A549 (cell line): Measurements from ENCODE around the gene CXXC5. TPM values are rescaled to one million over a fixed set of nuclear protein-coding genes. Genes with fewer than 3 reads are reported as not detected.

Source experiments
- ATAC-seq, 2 experiments: fragments of 200-7000 bp in 1 of 2; fragments of >200 bp in 1 of 2; cut with Nextera tagmentation in 1 of 2; cut with Tn5 transposase in 1 of 2; 3 replicates each; pipeline versions ENCODE4 v1.8.0 to v1.9.1; 2018 to 2020; ENCODE audit warnings: mild to moderate bottlenecking in 1 of 2, moderate library complexity in 1 of 2
- CTCF ChIA-PET: fragments of 300-600 bp; sonication (Branson Sonifier 250); formaldehyde crosslinking; extraction: SDS; loops from one replicate; lab custom pipeline; 2021; ENCODE audit warnings: antibody characterized with exemption, inconsistent platforms; lab: Yijun Ruan, JAX
- POLR2A ChIA-PET: fragments of 350-600 bp; formaldehyde crosslinking; extraction: SDS; loops from one replicate; lab custom pipeline; 2021; ENCODE audit warnings: antibody characterized with exemption, inconsistent platforms; lab: Yijun Ruan, JAX
- DNase-seq, 2 experiments: peaks; one replicate each; pipeline versions ENCODE4 v3.0.0 to v3.0.0-alpha.2; 2011 to 2016; ENCODE audit warnings: low read depth in 1 of 2, low spot score in 1 of 2
- FAIRE-seq: peaks from 2 replicates; lab custom pipeline; 2011; peaks lifted over from hg19 to GRCh38; lab: Jason Lieb, UNC
- H3K27ac ChIP-seq, 2 experiments: fragments of >200 bp; sonication (Bioruptor Twin); formaldehyde crosslinking; 3 replicates each; pipeline ENCODE4 v1.5.1; 2016 to 2017
- H3K4me1 ChIP-seq: fragments of >200 bp; sonication (Bioruptor Twin); formaldehyde crosslinking; 3 replicates; pipeline ENCODE4 v1.6.1; 2016
- H3K4me2 ChIP-seq: fragments of >200 bp; sonication (Bioruptor Twin); formaldehyde crosslinking; 3 replicates; pipeline ENCODE4 v1.6.1; 2016
- H3K4me3 ChIP-seq: fragments of >200 bp; sonication (Bioruptor Twin); formaldehyde crosslinking; 3 replicates; pipeline ENCODE4 v1.5.1; 2016
- H3K9me3 ChIP-seq: fragments of >200 bp; sonication (Bioruptor Twin); formaldehyde crosslinking; 3 replicates; pipeline ENCODE4 v1.6.1; 2016
- FOSB ChIP-seq: fragments of 250-450 bp; sonication (Bioruptor Pico); IDR thresholded peaks from 2 replicates; pipeline ENCODE4 v1.5.0; 2020; ENCODE audit warnings: mild to moderate bottlenecking, moderate library complexity
- FOSL2 ChIP-seq, 2 experiments: fragments of 450-650 bp in 1 of 2; fragments of >200 bp in 1 of 2; sonication (Bioruptor Twin) in 1 of 2; formaldehyde crosslinking; IDR thresholded peaks; 2 replicates each; pipeline versions ENCODE4 v1.5.0 to v1.6.1; 2016 to 2020; ENCODE audit warnings: mild to moderate bottlenecking in 1 of 2, moderate library complexity in 1 of 2
- FOXS1 ChIP-seq: fragments of 250-450 bp; sonication (Bioruptor Pico); IDR thresholded peaks from 2 replicates; pipeline ENCODE4 v1.5.0; 2020; ENCODE audit warnings: mild to moderate bottlenecking, moderate library complexity
- GATA3 ChIP-seq: IDR thresholded peaks from 2 replicates; pipeline ENCODE4 v1.6.1; 2012; ENCODE audit warnings: borderline replicate concordance
- HDAC2 ChIP-seq: fragments of 200-600 bp; sonication (generic); IDR thresholded peaks from 2 replicates; pipeline ENCODE4 v1.6.1; 2016
- HEYL ChIP-seq: fragments of 250-450 bp; sonication (Bioruptor Pico); IDR thresholded peaks from 2 replicates; pipeline ENCODE4 v1.8.0; 2021; ENCODE audit warnings: mild to moderate bottlenecking, moderate library complexity
- HOXA7 ChIP-seq: fragments of 250-450 bp; sonication (Bioruptor Pico); IDR thresholded peaks from 2 replicates; pipeline ENCODE4 v1.5.0; 2020; ENCODE audit warnings: mild to moderate bottlenecking, moderate library complexity
- JUN ChIP-seq, 2 experiments: fragments of >200 bp; sonication (Bioruptor Twin); formaldehyde crosslinking; IDR thresholded peaks; 2 replicates in 1 of 2; 3 replicates in 1 of 2; pipeline ENCODE4 v1.6.1; 2016 to 2017
- MAFK ChIP-seq: fragments of 450-650 bp; IDR thresholded peaks from 2 replicates; pipeline ENCODE4 v1.6.1; 2014; ENCODE audit not compliant: partially characterized antibody
- MYC ChIP-seq: IDR thresholded peaks from 2 replicates; pipeline ENCODE4 v1.6.1; 2012; ENCODE audit warnings: mild to moderate bottlenecking, inconsistent platforms, low read length, improper control_type of control experiment, borderline replicate concordance
- NFE2L2 ChIP-seq: fragments of 150-350 bp; conservative IDR thresholded peaks from 2 replicates; pipeline ENCODE4 v1.6.1; 2014; ENCODE audit warnings: low read length
- NPAS2 ChIP-seq: fragments of 250-450 bp; sonication (Bioruptor Pico); IDR thresholded peaks from 2 replicates; pipeline ENCODE4 v1.8.0; 2022; ENCODE audit warnings: mild to moderate bottlenecking, moderate library complexity, borderline replicate concordance
- NR3C1 ChIP-seq: fragments of >200 bp; sonication (Bioruptor Twin); formaldehyde crosslinking; IDR thresholded peaks from 3 replicates; pipeline ENCODE4 v1.6.1; 2017
- PHF8 ChIP-seq: fragments of 200-600 bp; sonication (generic); IDR thresholded peaks from 2 replicates; pipeline ENCODE4 v1.6.1; 2016; ENCODE audit warnings: low read depth, mild to moderate bottlenecking, antibody characterized with exemption, moderate library complexity, borderline replicate concordance
- SMC3 ChIP-seq: fragments of >200 bp; sonication (Bioruptor Twin); formaldehyde crosslinking; IDR thresholded peaks from 3 replicates; pipeline ENCODE4 v1.6.1; 2018; ENCODE audit warnings: inconsistent platforms
- TFCP2L1 ChIP-seq: fragments of 250-450 bp; sonication (Bioruptor Pico); IDR thresholded peaks from 2 replicates; pipeline ENCODE4 v1.5.0; 2021; ENCODE audit warnings: mild to moderate bottlenecking
- ZFP36 ChIP-seq: fragments of 450-650 bp; IDR thresholded peaks from 2 replicates; pipeline ENCODE4 v1.6.1; 2014; ENCODE audit warnings: borderline replicate concordance; ENCODE audit not compliant: partially characterized antibody
- ZNF302 ChIP-seq: fragments of 250-450 bp; sonication (Bioruptor Pico); IDR thresholded peaks from 2 replicates; pipeline ENCODE4 v1.9.0; 2021; ENCODE audit warnings: inconsistent platforms, mild to moderate bottlenecking, moderate library complexity
- WGBS: methylation state at CpG from one replicate; pipeline ENCODE4 v1.1.6; 2017; ENCODE audit errors: missing lambda C conversion rate; 5-methylcytosine and 5-hydroxymethylcytosine counted together
- polyA plus RNA-seq, 4 experiments: library from polyadenylated mRNA; depleted of rRNA in 3 of 4; stranded (reverse); fragments of >200 nt; fragmentation: RNase III in 1 of 4; extraction: RNeasy Plus Mini Kit Qiagen cat#74134 plus additional on column Dnase treatment in 1 of 4; gene quantifications; 2 replicates in 3 of 4; 3 replicates in 1 of 4; pipeline ENCODE4 v1.2.3, GENCODE V29; 2011 to 2017
- TF ChIP-seq, protein P1 (sequence below): fragments of 250-450 bp; sonication (Bioruptor Pico); IDR thresholded peaks from 2 replicates; pipeline ENCODE4 v1.5.0; 2021; ENCODE audit warnings: mild to moderate bottlenecking, moderate library complexity, borderline replicate concordance
- TF ChIP-seq, protein P2 (sequence below): IDR thresholded peaks from 2 replicates; pipeline ENCODE4 v1.6.1; 2012; ENCODE audit warnings: low read depth, borderline replicate concordance
- TF ChIP-seq, protein P3 (sequence below): fragments of 450-650 bp; IDR thresholded peaks from 2 replicates; pipeline ENCODE4 v1.6.1; 2014; ENCODE audit warnings: antibody characterized with exemption
- TF ChIP-seq, protein P4 (sequence below): fragments of 200-600 bp; sonication (generic); IDR thresholded peaks from 2 replicates; pipeline ENCODE4 v1.6.1; 2016; ENCODE audit warnings: antibody characterized with exemption, mild to moderate bottlenecking, moderate library complexity
- TF ChIP-seq, protein P5 (sequence below): IDR thresholded peaks from 2 replicates; pipeline ENCODE4 v1.6.1; 2012

Gene CXXC5
- polyA plus RNA-seq, 2 of the 4 experiments (the other 2 are of a cell fraction): 18.1 to 32.5 TPM

DNA sequence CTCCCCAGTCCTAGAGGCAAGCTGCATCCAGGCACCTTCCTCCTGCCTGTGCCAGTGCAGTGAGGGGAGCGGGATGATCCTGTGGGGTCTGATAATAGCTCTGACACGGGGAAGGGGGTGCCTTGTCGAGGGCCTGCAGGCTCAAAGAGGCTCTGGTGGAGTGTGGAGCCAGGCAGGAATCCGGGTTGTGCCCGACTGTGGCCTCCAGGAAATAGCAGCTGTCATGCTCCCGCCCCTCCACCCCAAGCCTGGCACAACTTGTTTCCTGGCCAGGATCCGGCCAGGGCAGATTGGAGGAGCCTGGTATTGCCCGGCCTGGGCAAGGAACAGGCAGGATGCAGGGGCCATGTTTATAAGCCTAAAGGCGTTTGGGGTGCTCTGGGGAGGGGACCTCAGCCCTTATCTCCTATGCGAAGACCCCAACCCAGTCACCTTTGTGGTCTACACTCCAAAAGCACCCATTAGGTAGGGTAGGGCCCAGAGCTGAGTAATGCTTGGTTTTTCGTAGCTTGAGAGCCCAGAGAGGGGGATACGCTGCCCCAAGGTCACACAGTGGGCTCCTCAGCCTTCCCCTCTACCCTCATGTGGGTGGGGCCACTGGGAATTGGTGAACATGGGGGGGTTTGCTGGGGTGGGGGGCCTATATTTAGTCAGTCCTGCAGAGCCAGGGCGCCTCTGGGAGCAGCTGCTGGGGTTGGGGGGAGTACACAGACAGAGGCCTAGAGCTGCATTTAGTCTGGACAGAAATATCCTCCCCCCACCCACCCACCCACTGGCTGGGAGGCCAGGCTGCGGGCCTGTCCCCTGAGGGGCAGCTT, 12.2 kb downstream of the CXXC5 start:
- CTCF ChIA-PET: interaction anchor here (0.7 to 4.6 kb wide), 9 partner anchors 9 to 143 kb away, joined by 3 to 37 read pairs (median 9); partner anchors contain the start of gene CXXC5
- WGBS: 28% methylated on average over 11 of the region's 14 CpGs
- DNase-seq: peak in 1 of 2 experiments; percentile 68
- TF ChIP-seq PHF8 (no peak), ZFP36 (peak; percentile 51)
- TF ChIP-seq, all 56 proteins: peak for 1
- POLR2A ChIA-PET: interaction anchor here (1.5 to 2.5 kb wide), 2 partner anchors 8 to 12 kb away, joined by 13 read pairs; partner anchors contain the start of gene CXXC5
- Histone ChIP-seq H3K4me3 (peak overlapping the region; percentile 31), H3K9me3 (no peaks in the 10 kb centered on the region), H3K4me2 (peak overlapping the region; percentile 75), H3K4me1 (peaks cover 93% of the 10 kb centered on the region), H3K27ac (peak overlapping the region; percentile 87 to 98)
- peak; percentile 47 to 69 for ATAC-seq
- FAIRE-seq: no peak

DNA sequence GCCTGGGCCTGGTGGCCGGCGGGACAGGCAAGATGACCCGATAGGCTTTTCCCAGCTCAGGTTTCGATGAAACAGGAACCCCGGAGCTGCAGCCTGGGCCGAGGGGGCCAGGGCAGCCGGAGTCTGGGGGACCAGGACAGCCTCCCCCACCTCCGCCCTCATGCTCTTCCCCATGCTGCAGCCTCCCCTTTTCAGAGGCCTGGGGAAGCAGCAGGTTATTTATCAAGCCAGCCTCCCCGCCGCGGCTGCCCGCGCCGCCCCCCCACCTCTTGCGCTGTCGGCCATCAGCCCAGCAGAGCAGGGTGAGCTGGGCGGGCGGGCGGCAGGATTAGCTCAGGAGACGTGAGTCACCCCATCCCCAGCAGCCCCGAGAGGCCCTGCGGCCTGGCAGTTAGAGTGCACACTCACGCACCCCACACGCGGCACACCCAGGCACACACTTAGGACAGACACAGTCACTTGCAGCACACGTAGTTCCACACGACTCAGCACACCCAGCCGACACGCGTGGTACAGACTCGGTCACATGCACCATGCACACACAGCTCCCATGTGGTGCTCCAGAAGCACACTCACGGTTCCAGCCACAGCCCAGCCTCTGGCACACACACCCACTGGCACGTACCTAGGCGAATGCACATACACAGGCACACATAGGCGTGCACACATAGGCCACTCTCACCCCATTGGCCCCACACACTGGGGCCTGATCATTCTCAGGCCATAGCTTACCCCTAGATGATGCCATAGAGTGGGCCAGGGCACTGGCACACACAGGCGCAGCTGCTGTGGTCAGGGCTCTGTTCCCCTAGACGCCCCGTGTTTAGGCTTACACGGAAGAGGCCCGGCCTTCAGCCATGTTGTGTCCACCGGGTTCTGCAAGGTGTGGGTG, 13.0 kb downstream of the CXXC5 start:
- H3K4me3 ChIP-seq: peak overlapping the region; percentile 31; the same call in 2 of the 3 replicates
- FAIRE-seq (no peak), ATAC-seq (peak; percentile 62 to 64)

DNA sequence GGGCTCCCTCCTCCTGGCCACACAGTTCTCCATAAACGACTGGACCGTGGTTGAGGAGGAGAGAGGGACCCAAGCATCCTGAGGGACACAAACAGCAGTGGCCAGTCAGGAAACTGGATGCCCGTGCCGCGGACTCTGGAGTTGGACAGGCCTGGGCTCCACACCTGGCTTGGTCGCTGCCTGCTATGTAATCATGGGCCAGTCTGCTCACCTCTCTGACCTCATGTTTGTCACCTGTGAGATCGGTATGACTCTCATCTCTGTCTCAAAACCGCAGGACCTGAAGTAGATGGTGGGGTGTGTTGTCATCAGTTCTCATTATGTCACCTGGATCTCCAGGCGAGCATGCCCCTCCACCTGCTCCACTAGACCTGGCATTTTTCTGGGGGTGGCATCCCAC, 14.5 kb downstream of the CXXC5 start:
- DNase-seq (no peak), FAIRE-seq (no peak), ATAC-seq (no peak)
- Histone ChIP-seq H3K27ac (peak overlapping the region in 1 of 2 experiments; percentile 98; a peak in 4 of 6 replicates), H3K9me3 (no peaks in the 10 kb centered on the region), H3K4me1 (peaks cover 79% of the 10 kb centered on the region), H3K4me2 (no peak overlapping the region), H3K4me3 (no peak overlapping the region)
- 77% methylated on average over 9 of the region's 9 CpGs for WGBS
- ChIA-PET CTCF (interaction anchor here (4.1 kb wide), 1 partner anchor 103 kb away, joined by 19 read pairs; no protein-coding TSS in a partner anchor), POLR2A (interaction anchor here (1.5 kb wide), 1 partner anchor 15 kb away, joined by 7 read pairs; the partner anchor contains the start of gene CXXC5)
- TF ChIP-seq MAFK: no peak
- TF ChIP-seq ZFP36: no peak
- no peak for TF ChIP-seq HDAC2
- no peak for TF ChIP-seq TFCP2L1 (CRISPR knock-in tag)
- TF ChIP-seq, protein P1, sequence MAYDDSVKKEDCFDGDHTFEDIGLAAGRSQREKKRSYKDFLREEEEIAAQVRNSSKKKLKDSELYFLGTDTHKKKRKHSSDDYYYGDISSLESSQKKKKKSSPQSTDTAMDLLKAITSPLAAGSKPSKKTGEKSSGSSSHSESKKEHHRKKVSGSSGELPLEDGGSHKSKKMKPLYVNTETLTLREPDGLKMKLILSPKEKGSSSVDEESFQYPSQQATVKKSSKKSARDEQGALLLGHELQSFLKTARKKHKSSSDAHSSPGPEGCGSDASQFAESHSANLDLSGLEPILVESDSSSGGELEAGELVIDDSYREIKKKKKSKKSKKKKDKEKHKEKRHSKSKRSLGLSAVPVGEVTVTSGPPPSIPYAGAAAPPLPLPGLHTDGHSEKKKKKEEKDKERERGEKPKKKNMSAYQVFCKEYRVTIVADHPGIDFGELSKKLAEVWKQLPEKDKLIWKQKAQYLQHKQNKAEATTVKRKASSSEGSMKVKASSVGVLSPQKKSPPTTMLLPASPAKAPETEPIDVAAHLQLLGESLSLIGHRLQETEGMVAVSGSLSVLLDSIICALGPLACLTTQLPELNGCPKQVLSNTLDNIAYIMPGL (CRISPR knock-in tag): no peak
- no peak for TF ChIP-seq HOXA7 (CRISPR knock-in tag)
- no peak for TF ChIP-seq ZNF302 (CRISPR knock-in tag)
- TF ChIP-seq NR3C1: no peak
- TF ChIP-seq GATA3: no peak
- no peak for TF ChIP-seq FOSB (CRISPR knock-in tag)
- TF ChIP-seq MYC: no peak
- no peak for TF ChIP-seq JUN (IDR thresholded peaks at IDR 0.05)
- no peak for TF ChIP-seq SMC3
- TF ChIP-seq, protein P2, sequence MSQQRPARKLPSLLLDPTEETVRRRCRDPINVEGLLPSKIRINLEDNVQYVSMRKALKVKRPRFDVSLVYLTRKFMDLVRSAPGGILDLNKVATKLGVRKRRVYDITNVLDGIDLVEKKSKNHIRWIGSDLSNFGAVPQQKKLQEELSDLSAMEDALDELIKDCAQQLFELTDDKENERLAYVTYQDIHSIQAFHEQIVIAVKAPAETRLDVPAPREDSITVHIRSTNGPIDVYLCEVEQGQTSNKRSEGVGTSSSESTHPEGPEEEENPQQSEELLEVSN: no peak
- no peak for TF ChIP-seq NPAS2 (CRISPR knock-in tag)
- TF ChIP-seq, protein P3, sequence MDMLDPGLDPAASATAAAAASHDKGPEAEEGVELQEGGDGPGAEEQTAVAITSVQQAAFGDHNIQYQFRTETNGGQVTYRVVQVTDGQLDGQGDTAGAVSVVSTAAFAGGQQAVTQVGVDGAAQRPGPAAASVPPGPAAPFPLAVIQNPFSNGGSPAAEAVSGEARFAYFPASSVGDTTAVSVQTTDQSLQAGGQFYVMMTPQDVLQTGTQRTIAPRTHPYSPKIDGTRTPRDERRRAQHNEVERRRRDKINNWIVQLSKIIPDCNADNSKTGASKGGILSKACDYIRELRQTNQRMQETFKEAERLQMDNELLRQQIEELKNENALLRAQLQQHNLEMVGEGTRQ: no peak
- TF ChIP-seq, protein P4, sequence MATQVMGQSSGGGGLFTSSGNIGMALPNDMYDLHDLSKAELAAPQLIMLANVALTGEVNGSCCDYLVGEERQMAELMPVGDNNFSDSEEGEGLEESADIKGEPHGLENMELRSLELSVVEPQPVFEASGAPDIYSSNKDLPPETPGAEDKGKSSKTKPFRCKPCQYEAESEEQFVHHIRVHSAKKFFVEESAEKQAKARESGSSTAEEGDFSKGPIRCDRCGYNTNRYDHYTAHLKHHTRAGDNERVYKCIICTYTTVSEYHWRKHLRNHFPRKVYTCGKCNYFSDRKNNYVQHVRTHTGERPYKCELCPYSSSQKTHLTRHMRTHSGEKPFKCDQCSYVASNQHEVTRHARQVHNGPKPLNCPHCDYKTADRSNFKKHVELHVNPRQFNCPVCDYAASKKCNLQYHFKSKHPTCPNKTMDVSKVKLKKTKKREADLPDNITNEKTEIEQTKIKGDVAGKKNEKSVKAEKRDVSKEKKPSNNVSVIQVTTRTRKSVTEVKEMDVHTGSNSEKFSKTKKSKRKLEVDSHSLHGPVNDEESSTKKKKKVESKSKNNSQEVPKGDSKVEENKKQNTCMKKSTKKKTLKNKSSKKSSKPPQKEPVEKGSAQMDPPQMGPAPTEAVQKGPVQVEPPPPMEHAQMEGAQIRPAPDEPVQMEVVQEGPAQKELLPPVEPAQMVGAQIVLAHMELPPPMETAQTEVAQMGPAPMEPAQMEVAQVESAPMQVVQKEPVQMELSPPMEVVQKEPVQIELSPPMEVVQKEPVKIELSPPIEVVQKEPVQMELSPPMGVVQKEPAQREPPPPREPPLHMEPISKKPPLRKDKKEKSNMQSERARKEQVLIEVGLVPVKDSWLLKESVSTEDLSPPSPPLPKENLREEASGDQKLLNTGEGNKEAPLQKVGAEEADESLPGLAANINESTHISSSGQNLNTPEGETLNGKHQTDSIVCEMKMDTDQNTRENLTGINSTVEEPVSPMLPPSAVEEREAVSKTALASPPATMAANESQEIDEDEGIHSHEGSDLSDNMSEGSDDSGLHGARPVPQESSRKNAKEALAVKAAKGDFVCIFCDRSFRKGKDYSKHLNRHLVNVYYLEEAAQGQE: no peak
- no peak for TF ChIP-seq HEYL (CRISPR knock-in tag)
- TF ChIP-seq FOXS1: no peak

More for the DNA sequence above, 13.0 kb downstream of the CXXC5 start:
- H3K4me1 ChIP-seq: peaks cover 84% of the 10 kb centered on the region
- POLR2A ChIA-PET: interaction anchor here (1.5 to 2.5 kb wide), 2 partner anchors 9 to 13 kb away, joined by 13 read pairs; partner anchors contain the start of gene CXXC5
- TF ChIP-seq, protein P5, sequence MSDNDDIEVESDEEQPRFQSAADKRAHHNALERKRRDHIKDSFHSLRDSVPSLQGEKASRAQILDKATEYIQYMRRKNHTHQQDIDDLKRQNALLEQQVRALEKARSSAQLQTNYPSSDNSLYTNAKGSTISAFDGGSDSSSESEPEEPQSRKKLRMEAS: peak; percentile 73
- TF ChIP-seq NFE2L2 (no peak), FOSL2 (IDR thresholded peaks at IDR 0.05) (no peak), FOSL2 (CRISPR knock-in tag; IDR thresholded peaks at IDR 0.05) (peak; percentile 74)
- TF ChIP-seq, all 56 proteins: peak for 2
- CTCF ChIA-PET: interaction anchor here (0.9 to 4.6 kb wide), 8 partner anchors 8 to 105 kb away, joined by 4 to 37 read pairs (median 10); partner anchors contain the start of gene CXXC5
- Histone ChIP-seq H3K4me2 (peak overlapping the region; percentile 75), H3K9me3 (no peaks in the 10 kb centered on the region), H3K27ac (peak overlapping the region; percentile 87 to 98)
- WGBS: 72% methylated on average over 32 of the region's 41 CpGs
- peak in 1 of 2 experiments; percentile 64 for DNase-seq
